Keratinocyte (primary cell): Measurements from ENCODE around the gene BCAS3. TPM values are rescaled to one million over a fixed set of nuclear protein-coding genes. Genes with fewer than 3 reads are reported as not detected.

ENCODE experiments used
- DNase-seq: peaks from one replicate; pipeline ENCODE4 v3.0.0-alpha.2; 2011; ENCODE audit warnings: low read depth, missing footprints, low spot score
- FAIRE-seq: peaks from 2 replicates; lab custom pipeline; 2011; peaks lifted over from hg19 to GRCh38; lab: Jason Lieb, UNC
- H2AFZ ChIP-seq: 2 replicates; pipeline ENCODE4 v1.6.0; 2012; ENCODE audit warnings: low read length, control low read depth, inconsistent platforms; ENCODE audit not compliant: control insufficient read depth
- H3K27ac ChIP-seq: 2 replicates; pipeline ENCODE4 v1.5.1; 2011; ENCODE audit warnings: low read length; ENCODE audit not compliant: control insufficient read depth, insufficient read depth
- H3K27me3 ChIP-seq: 3 replicates; pipeline ENCODE4 v1.6.0; 2011; ENCODE audit warnings: low read length; ENCODE audit not compliant: control insufficient read depth, insufficient read depth; ENCODE audit errors: extremely low read depth
- H3K36me3 ChIP-seq, 2 experiments: 2 replicates in 1 of 2; 3 replicates in 1 of 2; pipeline ENCODE4 v1.5.1; 2011; ENCODE audit warnings: low read length in 2 of 2, mild to moderate bottlenecking in 1 of 2; ENCODE audit not compliant: control insufficient read depth in 2 of 2, insufficient read depth in 2 of 2; ENCODE audit errors: extremely low read depth in 1 of 2
- H3K4me1 ChIP-seq: 3 replicates; pipeline ENCODE4 v1.5.1; 2011; ENCODE audit warnings: low read length; ENCODE audit not compliant: control insufficient read depth, insufficient read depth; ENCODE audit errors: extremely low read depth
- H3K4me2 ChIP-seq: 3 replicates; pipeline ENCODE4 v1.6.0; 2011; ENCODE audit warnings: low read depth, low read length; ENCODE audit not compliant: control insufficient read depth, insufficient read depth; ENCODE audit errors: extremely low read depth
- H3K4me3 ChIP-seq, 3 experiments: fragments of 200-600 bp in 1 of 3; sonication (generic) in 1 of 3; 2 replicates in 2 of 3; 3 replicates in 1 of 3; pipeline ENCODE4 v1.5.1; 2011 to 2016; ENCODE audit warnings: low read length in 3 of 3, mild to moderate bottlenecking in 3 of 3, control low read depth in 2 of 3, inconsistent platforms in 1 of 3, low read depth in 1 of 3, mixed read lengths in 1 of 3, mixed run types in 1 of 3, moderate library complexity in 1 of 3; ENCODE audit not compliant: control insufficient read depth in 2 of 3, insufficient read depth in 2 of 3; ENCODE audit errors: extremely low read depth in 1 of 3
- H3K79me2 ChIP-seq: 2 replicates; pipeline ENCODE4 v1.6.0; 2012; ENCODE audit warnings: low read length; ENCODE audit not compliant: control insufficient read depth, insufficient read depth
- H3K9ac ChIP-seq: 3 replicates; pipeline ENCODE4 v1.6.0; 2011; ENCODE audit warnings: low read length; ENCODE audit not compliant: control insufficient read depth, insufficient read depth; ENCODE audit errors: extremely low read depth
- H3K9me1 ChIP-seq: 3 replicates; pipeline ENCODE4 v1.6.0; 2011; ENCODE audit warnings: low read length; ENCODE audit not compliant: control insufficient read depth, insufficient read depth; ENCODE audit errors: extremely low read depth
- H3K9me3 ChIP-seq: 2 replicates; pipeline ENCODE4 v1.5.1; 2012; ENCODE audit warnings: low read depth, low read length; ENCODE audit not compliant: control insufficient read depth
- H4K20me1 ChIP-seq: 3 replicates; pipeline ENCODE4 v1.6.0; 2011; ENCODE audit warnings: low read length; ENCODE audit not compliant: control insufficient read depth, insufficient read depth; ENCODE audit errors: extremely low read depth
- CTCF ChIP-seq, 3 experiments: IDR thresholded peaks in 1 of 3; conservative IDR thresholded peaks in 1 of 3; optimal IDR thresholded peaks in 1 of 3; 2 replicates in 2 of 3; 3 replicates in 1 of 3; pipeline versions ENCODE3 to v1.5.1; 2011; ENCODE audit warnings: low read length in 3 of 3, mild to moderate bottlenecking in 3 of 3, moderate library complexity in 2 of 3, control low read depth in 1 of 3, inconsistent platforms in 1 of 3; ENCODE audit not compliant: insufficient read depth in 2 of 3; ENCODE audit errors: extremely low read depth in 1 of 3
- EZH2 ChIP-seq: IDR thresholded peaks from one replicate; pipeline ENCODE4 v1.6.1; 2012; ENCODE audit warnings: inconsistent platforms, mild to moderate bottlenecking, low read length, moderate library complexity
- dilution Hi-C: fragments of 300-500 bp; cut with MboI; formaldehyde crosslinking; loops from one replicate; pipeline ENCODE4 v1.7.0; 2020; ENCODE audit warnings: low sequenced_read_pairs; ENCODE audit not compliant: extremely low pct_ligation_motif_present
- polyA plus RNA-seq, 5 experiments: library from polyadenylated mRNA; depleted of rRNA in 3 of 5; stranded (reverse) in 3 of 5; stranded (forward) in 1 of 5; unstranded in 1 of 5; fragments of >200 nt; gene quantifications; 1 replicate in 1 of 5; 2 replicates in 3 of 5; 3 replicates in 1 of 5; pipeline versions ENCODE4 v1.2.1 to v1.2.3, GENCODE V29; 2011 to 2012; ENCODE audit warnings: missing spikeins in 2 of 5, low read depth in 1 of 5, low replicate concordance in 1 of 5

Gene BCAS3
- polyA plus RNA-seq, 1 donor (not counting 4 experiments of a cell fraction or from before 2014, with no cell fraction given): 11.8 TPM

GRCh38 chr17:60993497-60993896, 315.8 kb downstream of the BCAS3 start:
- no peak overlapping the region for H3K9ac ChIP-seq
- dilution Hi-C loops: no loop called here
- no peak overlapping the region for H3K4me3 ChIP-seq
- no peak for FAIRE-seq
- no peaks in the 10 kb centered on the region for H3K27me3 ChIP-seq
- H3K79me2 ChIP-seq: no peaks in the 10 kb centered on the region
- H3K27ac ChIP-seq: no peak overlapping the region
- TF ChIP-seq CTCF (optimal IDR thresholded peaks at IDR 0.05 in 1 of 3, IDR thresholded peaks at IDR 0.05 in 1 of 3, conservative IDR thresholded peaks at IDR 0.05 in 1 of 3; ENCODE audit: extremely low read depth in 1 of 3, insufficient read depth in 2 of 3, low read length in 3 of 3) (no peak), EZH2 (no peak)
- H3K4me2 ChIP-seq: no peak overlapping the region
- H3K4me1 ChIP-seq: no peaks in the 10 kb centered on the region
- H4K20me1 ChIP-seq: no peaks in the 10 kb centered on the region
- H2AFZ ChIP-seq: no peak overlapping the region
- no peaks in the 10 kb centered on the region for H3K36me3 ChIP-seq
- H3K9me3 ChIP-seq: no peaks in the 10 kb centered on the region
- DNase-seq: no peak
- H3K9me1 ChIP-seq: no peaks in the 10 kb centered on the region

- no peak for FAIRE-seq
- dilution Hi-C loops: no loop called here
- Histone ChIP-seq H3K4me2 (no peak overlapping the region), H3K27ac (no peak overlapping the region), H3K36me3 (no peaks in the 10 kb centered on the region), H2AFZ (no peak overlapping the region), H3K79me2 (no peaks in the 10 kb centered on the region), H3K9ac (no peak overlapping the region), H3K9me1 (no peaks in the 10 kb centered on the region), H4K20me1 (no peaks in the 10 kb centered on the region), H3K4me3 (no peak overlapping the region), H3K9me3 (no peaks in the 10 kb centered on the region), H3K4me1 (no peaks in the 10 kb centered on the region), H3K27me3 (no peaks in the 10 kb centered on the region)
- no peak for TF ChIP-seq EZH2
- TF ChIP-seq CTCF (optimal IDR thresholded peaks at IDR 0.05 in 1 of 3, IDR thresholded peaks at IDR 0.05 in 1 of 3, conservative IDR thresholded peaks at IDR 0.05 in 1 of 3; ENCODE audit: extremely low read depth in 1 of 3, insufficient read depth in 2 of 3, low read length in 3 of 3): no peak
- no peak for DNase-seq
Observed at GRCh38 chr17:60995680-60996079, 318.0 kb downstream of the BCAS3 start.
